H1 (cell line): Measurements from ENCODE around the gene MYLK. TPM values are rescaled to one million over a fixed set of nuclear protein-coding genes. Genes with fewer than 3 reads are reported as not detected.

Experiments used
- BRCA1 ChIP-seq: IDR thresholded peaks from 2 replicates; pipeline ENCODE4 v1.6.1; 2012; ENCODE audit warnings: low read depth, low read length, improper control_type of control experiment
- CHD7 ChIP-seq: fragments of 300-600 bp; sonication (generic); IDR thresholded peaks from 2 replicates; pipeline ENCODE4 v1.7.1; 2012; ENCODE audit warnings: low read length, moderate library complexity, mild to moderate bottlenecking, inconsistent platforms; ENCODE audit not compliant: insufficient replicate concordance
- GTF2F1 ChIP-seq: IDR thresholded peaks from 2 replicates; pipeline ENCODE4 v1.6.1; 2012; ENCODE audit warnings: low read depth, low read length, improper control_type of control experiment, borderline replicate concordance
- KDM1A ChIP-seq: fragments of 200-600, 300-600 bp; sonication (generic); IDR thresholded peaks from 2 replicates; pipeline ENCODE4 v1.7.1; 2016; ENCODE audit warnings: mild to moderate bottlenecking, low read length, borderline replicate concordance
- SIRT6 ChIP-seq: IDR thresholded peaks from one replicate; pipeline ENCODE4 v1.7.1; 2012; ENCODE audit warnings: low read length, inconsistent platforms
- ZNF274 ChIP-seq: IDR thresholded peaks from 2 replicates; pipeline ENCODE4 v1.7.0; 2012; ENCODE audit warnings: low read length, borderline replicate concordance; ENCODE audit errors: extremely low read depth
- polyA plus RNA-seq, 7 experiments: library from polyadenylated mRNA; depleted of rRNA in 3 of 7; stranded (reverse) in 5 of 7; unstranded in 2 of 7; fragments of >200 nt in 5 of 7; fragments of 200-250 nt in 2 of 7; gene quantifications; 1 replicate in 5 of 7; 2 replicates in 1 of 7; 4 replicates in 1 of 7; pipeline versions ENCODE4 v1.2.1 to v1.2.3, GENCODE V29; 2011 to 2013; ENCODE audit warnings: missing spikeins in 2 of 7, mixed read lengths in 2 of 7
- total RNA-seq: library from RNA; stranded (reverse); fragmentation: NEBNext Ultra II Directional; extraction: Animal tissue kit (Norgen Biotek cat#: 25700); gene quantifications from 2 replicates; pipeline ENCODE4 v1.2.1, GENCODE V29; 2021

The MYLK gene
- total and polyA plus RNA-seq, 2 of the 8 experiments (the other 6 are each of a cell fraction or from before 2014, with no cell fraction given), result 11.6 to 21.3 TPM

- no peak for TF ChIP-seq BRCA1
- TF ChIP-seq ZNF274, result no peak
- no peak for TF ChIP-seq KDM1A
- no peak for TF ChIP-seq SIRT6
- no peak for TF ChIP-seq GTF2F1
- TF ChIP-seq CHD7, result no peak
These were observed 191.5 kb downstream of the MYLK start (continued) for GRCh38 chr3:123692671-123693070.
